Neural progenitor cell (in vitro differentiated cells): Measurements from ENCODE around the gene TOR1A.

ENCODE experiments used
- CTCF ChIP-seq: fragments of 200-600 bp; sonication (generic); IDR thresholded peaks from 2 replicates; pipeline ENCODE4 v1.5.1; 2017; ENCODE audit warnings: antibody characterized with exemption, mild to moderate bottlenecking
- EZH2 ChIP-seq: fragments of 200-600 bp; sonication (generic); IDR thresholded peaks from 2 replicates; pipeline ENCODE4 v1.6.1; 2017; ENCODE audit warnings: antibody characterized with exemption, mild to moderate bottlenecking, moderate library complexity

GRCh38 chr9:129863059-129863690 lies 39.2 kb upstream of the TOR1A start:
- TF ChIP-seq CTCF: no peak
- TF ChIP-seq EZH2: no peak
